Activated effector memory CD4-positive, alpha-beta T cell treated with anti-CD3 and anti-CD28 coated beads, Interleukin-2, amount 50 U/mL, for 16 hours (primary cell): ENCODE data around the gene TRMT11.
"Not testable (repeated sequence)": the region's sequence is repeated elsewhere in the genome, so short reads cannot be mapped to it uniquely, and the experiment has no call there.

ENCODE experiments used
- DNase-seq: peaks from one replicate; pipeline ENCODE4 v3.0.0-alpha.2; 2020

The TRMT11 gene

DNA sequence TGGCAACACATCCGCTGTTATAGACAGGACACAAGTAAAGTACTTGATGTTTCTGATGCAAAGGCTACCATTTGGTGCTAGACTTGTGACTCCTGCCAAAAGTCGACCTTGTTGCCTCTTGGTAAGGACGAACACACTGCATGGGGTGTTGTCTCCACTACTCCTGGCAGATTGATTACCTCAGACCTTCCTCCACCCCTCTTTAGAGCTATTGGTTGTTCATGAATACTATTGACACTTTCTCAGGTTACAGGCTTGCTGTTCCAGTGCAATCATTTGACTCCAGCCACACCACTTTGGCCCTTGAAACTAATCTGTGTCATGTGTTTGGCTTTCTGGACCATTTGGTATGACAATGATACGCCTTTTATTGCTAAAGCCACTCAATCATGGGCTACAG lies 62.3 kb downstream of the TRMT11 start:
- DNase-seq = no peak

DNA sequence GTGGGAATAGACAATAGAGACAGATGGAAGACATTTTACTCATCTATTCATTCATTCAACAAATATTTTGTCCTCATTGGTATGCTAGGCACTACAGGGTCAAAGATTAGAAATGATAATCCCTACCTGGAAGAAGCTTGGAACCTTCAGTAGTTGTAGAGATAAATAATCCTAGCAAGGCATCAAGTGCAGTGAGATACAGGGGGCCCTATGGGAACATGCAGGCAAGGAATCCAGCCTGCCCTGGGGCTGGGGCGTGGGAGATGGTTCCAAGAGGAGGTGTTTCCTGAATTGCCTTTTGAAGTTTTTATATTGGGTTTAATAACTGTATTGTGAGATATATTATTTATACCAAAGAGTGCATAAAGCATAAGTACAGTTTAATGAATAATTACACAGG lies 64.5 kb downstream of the TRMT11 start:
- DNase-seq = no peak

DNA sequence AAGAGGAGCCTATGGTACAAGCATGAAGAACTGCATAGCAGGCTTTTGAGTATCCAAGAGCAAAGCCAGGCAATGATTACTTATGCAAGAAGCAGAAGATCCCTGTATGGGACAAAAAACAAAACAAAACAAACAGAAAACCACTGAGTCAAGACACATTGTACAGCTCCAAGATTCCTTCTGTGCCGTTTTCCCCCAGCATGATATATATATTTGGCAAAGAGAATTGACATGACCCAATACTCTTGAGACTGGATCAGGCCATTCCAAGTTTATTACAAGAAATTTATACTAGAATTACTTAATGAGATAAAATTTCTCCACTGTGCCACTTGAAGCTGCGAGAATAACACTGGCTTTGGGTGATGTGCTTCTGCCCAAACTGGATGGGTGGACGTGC lies 65.5 kb downstream of the TRMT11 start:
- no peak for DNase-seq

DNA sequence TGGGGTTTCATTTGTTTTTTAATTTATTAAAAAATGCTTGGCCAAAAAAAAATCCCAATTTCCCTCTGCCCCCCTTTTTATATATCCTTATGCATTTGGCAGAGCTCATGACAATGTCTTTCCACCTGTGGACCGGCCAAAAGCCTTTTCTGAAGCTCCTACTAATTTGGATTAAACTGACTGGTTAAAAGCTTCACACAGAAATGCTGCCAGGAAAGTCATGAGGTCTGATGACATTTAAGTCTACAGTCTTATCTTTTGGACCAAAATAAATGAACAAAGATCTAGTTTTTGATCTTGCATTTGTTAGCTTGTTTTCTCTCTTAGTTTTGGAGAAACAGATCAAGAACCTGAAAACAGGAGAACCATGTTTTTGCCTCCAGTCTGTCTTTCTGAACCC lies 66.1 kb downstream of the TRMT11 start:
- no peak for DNase-seq

DNA sequence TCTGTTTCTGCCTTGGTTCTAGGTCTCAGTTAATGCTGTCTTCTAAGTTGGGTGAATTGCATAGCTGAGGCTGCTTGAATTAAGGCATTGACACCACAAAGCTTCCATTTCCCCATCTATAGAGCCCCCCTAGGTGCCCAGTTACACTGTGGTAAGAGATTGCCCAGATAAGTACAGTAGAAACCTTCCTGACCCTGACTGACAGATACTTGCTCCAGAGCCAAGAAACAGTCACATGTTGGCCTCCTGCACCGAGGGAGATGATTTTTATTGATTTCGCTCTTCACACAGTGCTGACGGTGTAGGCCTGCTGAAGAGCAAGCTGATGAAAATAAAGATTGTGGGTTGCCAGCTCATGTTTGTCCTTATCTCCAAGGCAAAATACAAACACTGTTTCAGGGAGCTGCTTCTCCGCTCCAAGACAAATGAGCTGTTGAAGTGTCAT lies 67.9 kb downstream of the TRMT11 start:
- DNase-seq = no peak

DNA sequence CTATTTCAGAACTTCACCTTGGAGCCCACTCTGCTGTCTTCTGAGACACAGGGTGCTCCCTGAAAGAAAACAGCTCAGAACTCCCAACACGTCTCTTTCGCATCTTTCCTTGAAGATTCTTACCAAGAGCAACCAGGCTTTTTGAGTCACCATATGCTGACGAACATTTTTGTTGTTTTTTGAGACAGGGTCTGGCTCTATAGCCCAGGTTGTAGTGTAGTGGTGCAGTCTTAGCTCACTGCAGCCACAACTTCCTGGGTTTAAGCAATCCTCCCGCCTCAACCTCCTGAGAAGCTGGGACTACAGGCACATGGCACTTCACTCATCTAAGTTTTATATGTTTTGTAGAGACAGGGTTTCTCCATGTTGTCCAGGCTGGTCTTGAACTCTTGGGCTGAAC lies 68.5 kb downstream of the TRMT11 start:
- DNase-seq = no peak

DNA sequence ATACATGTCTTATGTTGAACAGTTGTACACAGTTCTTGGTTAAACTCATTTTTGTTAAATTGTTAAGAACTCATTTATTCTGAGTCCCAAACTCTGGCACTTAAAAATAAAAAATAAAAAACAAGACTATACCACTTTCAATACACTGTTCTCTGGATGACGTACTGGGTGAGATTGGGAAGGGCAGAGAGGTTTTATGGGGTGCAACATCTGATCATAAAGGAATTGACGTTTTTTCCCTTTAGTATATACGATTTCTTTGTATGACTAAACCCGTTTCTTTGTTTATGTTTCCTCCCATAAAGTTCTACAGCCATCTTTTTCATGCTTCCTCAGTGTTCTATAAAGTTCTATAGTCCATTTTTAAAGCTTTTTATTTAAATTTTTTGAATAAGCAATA lies 69.1 kb downstream of the TRMT11 start:
- DNase-seq = no peak

DNA sequence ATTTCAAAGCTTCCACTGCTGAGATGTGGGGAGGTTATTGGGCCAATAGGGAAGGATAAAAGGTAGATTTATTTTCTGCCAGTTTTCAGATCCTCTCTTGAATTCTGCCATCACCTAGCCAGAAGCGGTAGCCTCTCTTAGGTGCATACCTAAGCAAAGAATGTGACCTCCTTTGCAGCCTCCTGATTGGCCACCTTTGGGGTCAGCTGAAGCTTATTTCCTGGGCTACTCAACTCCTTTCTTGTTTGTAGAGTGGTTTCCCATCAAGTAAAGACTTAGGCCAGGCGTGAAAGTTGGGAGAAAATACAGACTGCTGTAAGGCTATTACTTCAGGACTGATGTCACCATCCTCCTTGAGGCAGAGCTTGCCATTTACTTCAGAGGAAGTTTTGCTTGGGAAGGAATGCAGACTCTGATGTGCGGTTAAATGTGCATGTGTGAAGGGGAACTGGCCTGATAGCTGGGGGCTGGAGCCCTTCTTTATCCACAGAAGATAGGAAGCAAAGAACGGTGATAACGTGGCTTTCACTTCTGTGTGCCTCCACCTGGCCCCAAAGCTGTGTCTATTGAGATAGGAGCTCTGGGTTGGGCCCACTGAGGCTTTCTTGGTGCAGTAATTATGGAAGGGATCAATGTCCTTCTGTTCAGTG lies 70.1 kb downstream of the TRMT11 start:
- no peak for DNase-seq

DNA sequence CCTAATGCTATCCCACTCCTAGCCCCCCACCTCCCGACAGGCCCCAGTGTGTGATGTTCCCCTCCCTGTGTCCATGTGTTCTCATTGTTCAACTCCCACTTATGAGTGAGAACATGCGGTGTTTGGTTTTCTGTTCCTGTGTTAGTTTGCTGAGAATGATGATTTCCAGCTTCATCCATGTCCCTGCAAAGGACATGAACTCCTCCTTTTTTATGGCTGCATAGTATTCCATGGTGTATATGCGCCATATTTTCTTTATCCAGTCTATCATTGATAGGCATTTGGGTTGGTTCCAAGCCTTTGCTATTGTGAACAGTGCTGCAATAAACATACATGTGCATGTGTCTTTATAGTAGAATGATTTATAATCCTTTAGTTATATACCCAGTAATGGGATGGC lies 71.7 kb downstream of the TRMT11 start:
- DNase-seq = not testable (repeated sequence)

DNA sequence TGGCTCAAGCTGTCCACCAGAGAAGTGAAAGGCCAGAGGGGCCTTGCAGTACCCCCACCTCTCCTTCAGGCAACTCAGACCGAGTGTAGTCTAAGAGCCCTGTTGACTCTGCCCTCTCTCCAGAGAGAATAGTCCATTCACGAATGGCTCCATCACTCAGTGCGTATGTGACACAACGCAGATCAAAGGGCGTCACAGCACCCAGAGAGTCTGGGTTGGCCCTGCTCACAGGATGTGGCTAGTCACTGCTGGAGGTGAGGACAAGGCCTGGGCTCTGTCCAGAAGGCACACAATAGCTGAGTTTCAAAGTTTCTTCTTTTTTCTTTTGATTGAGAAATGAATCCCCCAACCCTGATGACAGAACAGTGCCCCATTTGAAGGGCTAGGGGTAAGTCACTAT lies 74.1 kb downstream of the TRMT11 start:
- no peak for DNase-seq

DNA sequence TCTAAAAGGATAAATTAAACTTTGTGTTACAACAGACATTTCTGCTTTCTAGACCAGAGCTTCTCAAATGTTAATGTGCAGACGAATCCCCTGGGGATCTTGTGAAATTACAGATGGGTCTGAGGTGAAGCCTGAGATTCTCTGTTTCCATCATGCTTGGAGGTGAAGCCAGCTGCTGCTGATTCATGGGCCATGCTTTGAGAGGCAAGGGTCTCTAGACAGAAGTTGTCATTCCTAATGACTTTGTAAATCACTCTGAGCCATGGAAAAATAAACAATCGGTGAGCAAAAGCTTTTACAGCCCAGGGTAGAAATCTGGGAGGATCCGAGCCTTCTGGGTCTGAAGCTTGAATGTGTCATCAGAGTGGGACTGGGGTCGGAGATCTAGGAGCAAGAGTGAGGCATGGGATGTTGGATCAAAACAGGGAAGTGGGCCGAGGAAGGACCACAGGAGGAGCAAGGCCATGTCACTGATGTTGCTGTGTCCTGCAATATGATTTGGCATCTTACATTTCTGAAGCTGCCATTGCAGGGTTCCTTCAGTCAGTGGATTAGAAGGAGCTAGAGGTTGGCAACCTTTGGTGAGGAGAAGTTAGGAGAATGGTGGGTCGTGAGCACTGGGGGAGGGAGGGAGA lies 77.3 kb downstream of the TRMT11 start:
- no peak for DNase-seq

DNA sequence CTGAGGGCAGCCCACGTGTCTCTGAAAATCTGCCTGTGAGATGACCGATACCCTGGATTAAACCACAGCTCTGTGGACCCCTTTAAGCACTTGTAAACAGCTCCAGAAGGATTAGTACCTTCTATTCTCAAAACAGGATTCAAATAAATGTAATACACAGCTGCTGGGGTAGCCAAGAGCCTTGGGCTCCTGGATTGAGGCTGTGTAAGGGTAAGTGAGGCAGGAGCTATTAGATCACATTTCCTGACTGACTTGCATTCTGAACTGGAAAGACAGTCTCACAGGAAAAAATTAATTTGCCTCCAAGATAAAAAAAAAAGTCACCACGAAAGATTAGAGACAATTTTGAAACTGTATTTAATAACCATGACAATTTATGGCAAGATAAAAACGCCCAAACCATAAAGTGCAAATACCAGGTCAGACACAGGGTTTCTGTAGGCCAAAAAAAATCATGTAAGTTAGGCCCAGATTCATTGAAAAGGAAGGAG lies 78.0 kb downstream of the TRMT11 start:
- DNase-seq = no peak

DNA sequence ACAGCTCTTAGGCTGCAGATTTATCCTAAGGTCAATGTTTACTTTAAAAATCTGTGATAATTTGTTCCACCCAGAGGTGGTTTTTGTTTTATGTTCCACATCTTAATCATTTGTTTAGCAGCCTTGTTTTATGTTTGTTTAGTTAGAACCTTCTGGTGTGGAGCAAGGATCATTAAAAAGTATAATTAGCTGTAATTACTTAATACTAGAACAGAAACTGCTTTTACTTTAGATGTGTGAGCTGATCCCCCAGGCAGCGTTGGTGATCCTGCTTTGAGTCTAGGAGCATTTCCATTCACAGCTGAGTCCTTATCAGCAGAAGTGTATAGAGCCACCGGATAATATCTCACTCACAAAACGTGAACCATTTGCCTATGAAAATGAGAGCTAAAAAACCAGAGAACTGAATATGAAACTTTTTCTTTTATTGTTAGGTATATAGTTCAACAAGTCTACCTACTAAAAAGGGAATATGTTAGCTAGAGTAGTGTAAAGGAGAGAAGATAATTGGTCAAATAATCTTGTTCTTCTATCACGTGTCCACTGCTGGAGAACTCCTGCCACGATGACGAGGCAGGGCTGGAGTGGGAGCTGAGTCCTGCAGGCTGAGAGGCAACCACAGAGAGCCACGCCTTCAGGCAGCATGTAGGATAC lies 78.5 kb downstream of the TRMT11 start:
- DNase-seq = no peak

DNA sequence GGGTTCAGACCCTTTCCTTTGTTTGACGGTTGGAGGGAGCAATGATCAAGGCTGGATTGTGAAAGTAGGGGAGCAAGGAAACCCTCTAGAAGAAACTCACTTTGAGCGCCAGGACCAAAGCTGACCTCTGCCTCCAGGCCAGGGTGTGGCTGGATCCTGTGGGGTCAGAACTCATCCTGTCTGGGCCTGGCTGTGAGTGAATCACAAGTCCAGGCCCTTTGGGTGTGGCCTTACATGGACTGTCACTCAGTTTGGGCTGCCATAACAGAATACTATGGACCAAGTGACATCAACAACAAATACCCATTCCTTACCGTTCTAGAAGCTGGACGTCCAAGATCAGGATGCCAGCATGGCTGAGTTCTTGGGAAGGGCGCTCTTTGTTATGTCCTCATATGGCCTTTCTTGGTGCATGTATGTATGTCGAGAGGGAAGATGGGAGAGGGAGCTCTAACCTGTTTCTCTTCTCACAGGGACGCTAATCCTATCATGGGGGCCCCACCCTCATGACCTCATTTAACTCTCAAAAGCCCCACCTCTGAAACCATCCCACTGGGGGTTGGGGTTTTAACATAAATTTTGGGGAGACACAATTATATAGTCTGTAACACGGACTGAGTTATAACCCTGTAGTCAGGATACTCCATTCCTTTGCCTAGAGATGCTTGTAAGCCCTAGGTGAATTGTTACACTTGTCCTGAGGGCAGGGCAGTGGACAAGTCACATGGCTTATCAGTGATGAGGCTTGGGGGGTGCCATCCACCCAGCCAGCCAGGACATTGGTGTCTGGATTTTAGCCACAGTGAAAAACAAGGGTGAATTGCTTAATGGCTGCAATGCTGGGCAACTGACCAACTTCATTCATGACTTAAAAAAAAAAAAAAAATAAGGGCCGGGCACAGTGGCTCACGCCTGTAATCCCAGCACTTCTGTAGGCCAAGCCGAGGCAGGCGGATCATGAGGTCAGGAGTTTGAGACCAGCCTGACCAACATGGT lies 80.0 kb downstream of the TRMT11 start:
- no peak for DNase-seq

DNA sequence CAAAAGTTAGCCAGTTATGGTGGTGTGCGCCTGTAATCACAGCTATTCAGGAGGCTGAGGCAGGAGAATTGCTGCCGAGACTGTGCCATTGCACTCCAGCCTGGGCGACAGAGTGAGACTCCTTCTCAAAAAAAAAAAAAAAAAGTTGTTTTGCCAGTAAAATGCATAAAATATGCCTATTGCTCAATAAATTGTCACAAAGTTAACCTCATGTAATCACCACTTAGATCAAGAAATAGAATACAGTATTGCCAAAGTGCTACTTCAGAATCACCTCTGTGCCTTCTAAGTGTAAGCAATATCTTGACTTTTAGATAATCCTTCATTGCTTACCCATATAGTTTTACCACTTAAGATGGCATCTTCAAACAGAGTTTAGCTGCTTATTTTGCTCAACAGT lies 80.7 kb downstream of the TRMT11 start:
- DNase-seq = no peak

DNA sequence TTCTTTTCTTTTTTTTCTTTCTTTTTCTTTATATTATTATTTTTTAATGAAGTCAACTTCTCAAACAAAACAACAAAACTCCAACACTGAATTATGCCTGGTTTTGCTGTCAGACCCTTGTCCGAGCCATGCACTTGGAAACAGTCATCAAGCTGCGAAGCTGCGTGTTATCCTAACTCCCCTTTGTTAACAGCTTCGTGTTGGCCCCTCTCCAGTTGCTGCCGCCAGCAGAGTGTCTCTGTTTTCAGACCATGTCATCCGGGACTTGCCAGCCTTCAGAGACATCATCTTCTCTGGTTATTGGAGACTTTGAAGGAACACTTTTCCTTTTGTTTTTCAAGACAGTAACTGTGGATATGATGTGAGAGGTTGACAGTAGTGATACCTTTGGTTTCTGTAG lies 83.1 kb downstream of the TRMT11 start:
- no peak for DNase-seq

DNA sequence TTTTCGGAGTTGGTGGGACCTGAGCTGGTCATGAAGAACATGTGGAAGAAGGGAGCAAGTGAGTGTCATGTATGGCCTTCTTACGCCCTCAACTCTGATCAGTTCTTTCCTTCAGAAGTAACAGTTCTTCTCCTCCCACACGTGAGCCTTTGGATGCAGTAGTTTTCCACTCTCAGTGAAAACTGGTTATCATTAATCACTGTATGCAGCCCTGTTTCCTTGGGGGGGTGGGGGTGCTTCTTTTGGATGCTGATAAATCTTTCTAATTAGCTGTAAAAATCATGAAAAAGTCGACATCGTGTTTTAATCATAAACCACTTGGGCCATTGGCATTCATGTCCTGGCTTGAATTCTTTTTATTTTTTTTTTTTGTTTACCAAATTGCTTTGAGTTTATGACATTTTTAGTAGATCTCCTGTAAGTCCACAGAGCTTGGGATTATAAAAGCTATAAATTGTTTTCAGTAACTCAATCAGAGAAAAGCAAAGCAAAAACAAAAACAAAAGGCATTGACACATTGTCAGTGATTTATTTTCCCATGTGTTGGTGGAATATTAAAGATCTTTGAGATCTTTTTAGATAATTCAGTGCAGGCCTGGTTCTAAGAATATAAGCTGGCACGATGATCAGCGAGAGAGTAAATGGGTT lies 84.8 kb downstream of the TRMT11 start:
- no peak for DNase-seq

DNA sequence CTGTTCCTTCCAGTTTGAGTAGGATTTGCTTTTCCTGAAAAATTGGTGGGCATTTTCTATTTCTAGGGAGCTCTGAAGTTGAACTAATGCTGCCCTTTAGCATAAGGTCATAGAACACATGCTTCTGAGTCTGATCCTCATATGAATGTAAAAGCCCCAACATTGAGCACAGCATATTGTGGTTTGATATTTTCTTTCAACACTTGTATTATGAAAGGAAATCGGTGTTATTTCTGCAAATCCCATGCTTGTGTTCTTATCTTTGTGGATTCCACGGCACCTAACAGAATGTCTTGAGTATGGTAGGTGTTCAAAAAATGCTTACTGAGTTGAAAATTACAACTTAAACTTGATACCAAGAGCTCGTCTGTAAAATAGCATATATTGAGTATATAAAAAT lies 85.8 kb downstream of the TRMT11 start:
- no peak for DNase-seq

DNA sequence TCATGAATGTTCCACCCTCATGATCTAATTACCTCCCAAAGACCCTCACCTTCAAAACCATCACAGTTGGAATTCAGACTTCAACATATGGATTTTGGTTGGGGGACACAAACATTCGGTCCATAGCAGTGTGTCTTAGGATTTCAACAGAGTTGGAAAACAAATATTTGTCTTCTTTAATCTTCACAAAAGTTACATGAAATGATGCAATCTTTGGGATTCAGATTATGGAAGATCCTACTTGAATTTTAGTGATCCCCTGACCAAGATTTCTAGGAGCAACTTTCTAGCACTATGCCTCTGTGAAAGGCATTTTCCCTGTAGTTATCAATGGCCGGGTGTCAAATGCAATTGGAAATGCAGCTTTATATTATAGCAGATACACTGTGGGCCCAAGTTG lies 86.5 kb downstream of the TRMT11 start:
- DNase-seq = no peak

DNA sequence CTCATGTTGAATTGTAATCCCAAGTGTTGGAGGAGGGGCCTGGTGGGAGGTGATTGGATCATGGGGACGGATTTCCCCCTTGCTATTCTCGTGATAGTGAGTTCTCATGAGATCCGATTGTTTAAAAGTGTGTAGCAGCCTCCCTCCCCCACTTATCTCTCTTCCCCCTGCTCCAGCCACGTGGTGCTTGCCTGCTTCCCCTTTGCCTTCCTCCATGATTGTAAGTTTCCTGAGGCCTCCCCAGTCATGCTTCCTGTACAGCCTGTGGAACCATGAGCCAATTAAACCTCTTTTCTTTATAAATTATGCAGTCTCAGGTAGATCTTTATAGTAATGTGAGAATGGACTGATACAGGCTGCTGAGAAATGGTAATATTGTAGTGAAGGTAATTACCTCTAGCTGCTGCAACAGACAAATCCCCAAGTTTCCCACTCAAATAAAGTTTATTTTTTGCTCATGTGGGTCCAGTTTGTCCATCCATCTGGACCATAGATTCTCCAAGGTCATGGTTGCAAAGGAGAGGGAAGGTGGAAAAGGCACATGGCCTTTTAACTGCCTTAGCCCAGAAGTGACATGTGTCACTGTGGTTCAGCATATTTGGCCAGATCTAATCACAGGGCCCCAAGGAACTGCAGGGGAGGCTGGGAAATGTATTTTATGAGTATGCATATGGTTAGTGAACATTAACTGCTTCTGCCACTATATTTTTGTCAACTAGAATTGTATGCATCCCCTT lies 89.2 kb downstream of the TRMT11 start:
- DNase-seq = no peak

DNA sequence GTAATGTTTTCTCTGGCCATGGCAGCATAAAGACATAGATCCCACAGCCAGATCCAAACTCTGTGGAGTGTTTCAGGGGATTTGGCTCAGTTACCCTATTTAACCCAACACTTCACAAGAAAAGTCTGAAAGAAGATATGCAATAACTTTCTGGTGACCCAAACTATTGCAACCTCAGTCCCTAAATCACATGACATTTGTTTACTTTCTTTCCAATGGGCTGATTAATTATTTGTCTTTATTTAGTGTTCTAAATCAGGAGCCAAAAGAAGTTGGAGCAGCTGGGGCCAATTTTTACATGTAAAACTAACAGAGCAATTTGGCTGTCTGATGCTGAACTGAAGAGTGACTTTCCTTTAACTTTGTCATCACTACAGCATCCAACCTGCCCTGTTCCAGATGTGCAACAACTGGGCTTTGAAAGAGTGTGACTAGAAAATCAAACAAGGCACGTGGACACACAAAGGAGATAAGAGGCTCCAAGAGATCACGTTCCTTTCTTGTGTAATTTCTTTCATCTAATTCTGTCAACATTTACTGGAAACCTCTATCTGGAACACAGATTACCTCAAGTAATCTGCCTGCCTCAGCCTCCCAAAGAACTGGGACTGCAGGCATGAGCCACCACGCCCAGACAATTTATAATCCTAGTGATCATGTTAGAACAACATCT lies 90.8 kb downstream of the TRMT11 start:
- no peak for DNase-seq
